GM12892 (cell line): ENCODE measurements around the gene ZNF275.
"Not testable (repeated sequence)": the region's sequence is repeated elsewhere in the genome, so short reads cannot be mapped to it uniquely, and the experiment has no call there.

Source experiments
- DNase-seq: peaks from one replicate; pipeline ENCODE4 v3.0.0; 2011; ENCODE audit not compliant: insufficient read length
- FAIRE-seq: peaks from 2 replicates; lab custom pipeline; 2011; peaks lifted over from hg19 to GRCh38; lab: Jason Lieb, UNC
- POLR2A ChIP-seq: IDR thresholded peaks from 2 replicates; pipeline ENCODE4 v1.6.1; 2011; ENCODE audit warnings: low read depth, low read length, control low read depth
- POLR2AphosphoS5 ChIP-seq: IDR thresholded peaks from 2 replicates; pipeline ENCODE4 v1.6.1; 2011; ENCODE audit warnings: low read depth, low read length, control low read depth
- TAF1 ChIP-seq: IDR thresholded peaks from 2 replicates; pipeline ENCODE4 v1.6.1; 2011; ENCODE audit warnings: low read depth, mild to moderate bottlenecking, control low read depth, low read length, borderline replicate concordance

The ZNF275 gene

GRCh38 chrX:153386097-153386496 lies 52.1 kb downstream of the ZNF275 start:
- FAIRE-seq (no peak), DNase-seq (no peak)
- TF ChIP-seq TAF1 (no peak), POLR2AphosphoS5 (no peak), POLR2A (no peak)

GRCh38 chrX:153387345-153387744 lies 53.4 kb downstream of the ZNF275 start:
- no peak for TF ChIP-seq TAF1
- no peak for TF ChIP-seq POLR2A
- TF ChIP-seq POLR2AphosphoS5: no peak
- FAIRE-seq: no peak
- no peak for DNase-seq

- DNase-seq (no peak), FAIRE-seq (no peak)
- no peak for TF ChIP-seq POLR2AphosphoS5
- TF ChIP-seq POLR2A: no peak
- no peak for TF ChIP-seq TAF1
Observed at GRCh38 chrX:153387987-153388721, 54.2 kb downstream of the ZNF275 start.

- no peak for FAIRE-seq
- TF ChIP-seq POLR2A (no peak), TAF1 (no peak), POLR2AphosphoS5 (no peak)
- no peak for DNase-seq
Observed at GRCh38 chrX:153388722-153389459, 54.9 kb downstream of the ZNF275 start.

GRCh38 chrX:153389460-153389768 lies 55.5 kb downstream of the ZNF275 start:
- DNase-seq: not testable (repeated sequence)
- FAIRE-seq: peak; percentile 33

- no peak for DNase-seq
- FAIRE-seq: no peak
- TF ChIP-seq POLR2A: no peak
- no peak for TF ChIP-seq POLR2AphosphoS5
- no peak for TF ChIP-seq TAF1
Observed at GRCh38 chrX:153392642-153393321, 58.8 kb downstream of the ZNF275 start.

- DNase-seq (no peak), FAIRE-seq (no peak)
- TF ChIP-seq POLR2A (no peak), TAF1 (no peak), POLR2AphosphoS5 (no peak)
Observed at GRCh38 chrX:153394612-153395011, 60.7 kb downstream of the ZNF275 start.

- DNase-seq (no peak), FAIRE-seq (no peak)
- TF ChIP-seq POLR2A (no peak), POLR2AphosphoS5 (no peak), TAF1 (no peak)
Observed at GRCh38 chrX:153395613-153396319, 61.8 kb downstream of the ZNF275 start.

GRCh38 chrX:153396320-153397195 lies 62.6 kb downstream of the ZNF275 start:
- no peak for FAIRE-seq
- no peak for TF ChIP-seq POLR2A
- TF ChIP-seq TAF1: no peak
- no peak for TF ChIP-seq POLR2AphosphoS5
- DNase-seq: no peak

GRCh38 chrX:153397256-153397960 lies 63.5 kb downstream of the ZNF275 start:
- FAIRE-seq (no peak), DNase-seq (no peak)
- no peak for TF ChIP-seq POLR2A
- TF ChIP-seq TAF1: no peak
- TF ChIP-seq POLR2AphosphoS5: no peak

- no peak for TF ChIP-seq POLR2A
- TF ChIP-seq TAF1: no peak
- no peak for TF ChIP-seq POLR2AphosphoS5
- DNase-seq: no peak
- no peak for FAIRE-seq
Observed at GRCh38 chrX:153398275-153398960, 64.5 kb downstream of the ZNF275 start.
